IPS-NIHi11 (cell line): Measurements from ENCODE around the gene MAML3.

ENCODE experiments used
- DNase-seq: peaks from one replicate; pipeline ENCODE4 v3.0.0; 2012; ENCODE audit warnings: mixed read lengths, low spot score

MAML3 gene

DNA sequence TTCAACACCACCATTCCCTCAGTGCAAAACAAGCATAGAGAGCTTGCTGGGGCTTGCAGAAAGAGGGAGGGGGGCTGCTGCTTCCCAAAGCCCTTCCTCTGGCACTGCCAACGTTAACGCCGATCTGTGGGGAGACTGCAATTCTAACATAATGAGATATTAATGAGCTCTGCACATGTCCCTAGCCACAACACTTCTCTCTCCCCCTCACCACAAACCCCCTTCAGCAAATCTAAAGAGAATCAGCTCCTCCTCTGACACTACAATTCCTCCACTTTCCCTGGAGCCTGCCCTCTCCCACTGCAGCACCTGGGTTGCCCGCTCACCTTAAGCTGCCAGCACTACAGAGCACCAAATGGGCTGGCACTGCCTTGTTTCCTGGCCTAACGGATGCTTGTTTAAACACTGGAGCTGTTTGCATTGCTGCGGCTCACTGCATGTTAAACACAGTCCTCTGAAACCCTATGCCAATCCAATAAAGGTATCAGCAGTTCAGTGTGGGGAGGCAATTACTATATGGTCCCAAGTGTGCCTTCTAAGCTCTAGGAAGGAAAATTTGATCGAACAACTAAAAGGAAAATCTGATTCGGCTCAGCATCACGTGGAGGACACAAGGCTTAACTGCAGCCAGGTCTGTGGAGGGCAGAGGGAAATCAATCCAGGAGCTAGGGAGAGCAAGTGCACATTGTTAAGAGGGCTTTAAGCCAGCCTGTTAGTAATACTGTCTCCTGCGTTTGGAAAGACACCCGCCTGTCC is 232.4 kb downstream of the MAML3 start:
- DNase-seq: no peak

DNA sequence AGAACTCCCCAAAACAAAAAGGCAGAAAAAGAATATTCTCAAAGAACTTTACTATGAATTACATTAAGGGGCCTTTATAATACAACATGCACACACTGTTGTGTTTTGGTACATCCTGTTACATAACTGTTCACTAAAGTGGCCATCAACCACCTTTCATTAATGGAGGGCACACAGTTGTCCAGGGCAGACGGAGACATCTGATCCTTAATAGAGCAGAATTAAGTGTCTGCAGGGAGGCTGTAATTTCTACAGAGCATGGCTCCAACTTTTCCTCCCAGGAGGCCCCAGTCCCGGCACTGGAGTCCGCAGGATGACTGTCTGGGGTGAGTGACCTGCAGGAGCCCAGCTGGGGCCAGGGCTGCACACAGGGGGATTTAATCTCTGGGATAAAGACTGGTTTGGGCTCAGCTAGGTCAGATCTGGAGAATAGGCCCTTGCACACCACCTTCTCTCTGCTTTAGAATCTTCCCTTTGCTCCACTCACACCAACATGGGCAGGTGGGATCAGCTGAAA is 233.4 kb downstream of the MAML3 start:
- DNase-seq: no peak

DNA sequence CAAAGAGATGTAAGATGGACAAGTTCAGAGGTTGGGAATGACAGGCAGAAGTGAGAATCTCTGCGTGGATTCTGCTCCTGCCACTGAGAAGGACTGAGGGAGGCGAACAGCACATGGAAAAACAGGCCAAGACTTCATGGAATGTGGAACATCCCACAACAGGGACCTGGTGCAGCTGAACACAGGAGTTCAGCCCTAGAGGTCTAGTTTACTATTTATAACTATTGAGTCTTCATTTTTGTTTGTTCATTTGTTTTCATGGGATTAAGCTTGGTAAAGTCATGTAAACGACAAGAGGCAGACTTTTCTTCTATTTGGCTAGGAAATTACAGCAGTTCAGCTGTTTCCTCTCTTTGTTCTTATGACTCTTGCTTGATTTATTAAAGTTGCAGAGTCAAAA is 234.5 kb downstream of the MAML3 start:
- no peak for DNase-seq

DNA sequence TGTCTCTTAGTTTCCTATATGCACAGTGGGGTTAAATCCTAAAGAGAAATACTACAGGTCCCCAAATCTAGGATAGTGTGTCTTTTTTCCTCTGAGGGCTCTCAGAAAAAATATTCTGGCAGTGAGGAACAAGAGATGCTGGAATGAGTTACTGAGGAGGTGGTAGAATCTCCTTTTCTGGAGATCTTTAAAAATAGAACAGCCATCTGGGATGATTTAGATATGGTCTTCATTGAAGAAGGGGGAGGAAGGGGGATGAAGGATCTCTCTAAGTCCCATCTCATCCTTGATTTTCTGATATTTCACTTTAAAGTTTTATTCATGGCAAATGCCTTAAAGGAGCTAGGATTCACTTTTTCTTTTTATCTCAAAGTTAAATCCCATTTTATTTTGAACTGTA is 235.0 kb downstream of the MAML3 start:
- DNase-seq: no peak

DNA sequence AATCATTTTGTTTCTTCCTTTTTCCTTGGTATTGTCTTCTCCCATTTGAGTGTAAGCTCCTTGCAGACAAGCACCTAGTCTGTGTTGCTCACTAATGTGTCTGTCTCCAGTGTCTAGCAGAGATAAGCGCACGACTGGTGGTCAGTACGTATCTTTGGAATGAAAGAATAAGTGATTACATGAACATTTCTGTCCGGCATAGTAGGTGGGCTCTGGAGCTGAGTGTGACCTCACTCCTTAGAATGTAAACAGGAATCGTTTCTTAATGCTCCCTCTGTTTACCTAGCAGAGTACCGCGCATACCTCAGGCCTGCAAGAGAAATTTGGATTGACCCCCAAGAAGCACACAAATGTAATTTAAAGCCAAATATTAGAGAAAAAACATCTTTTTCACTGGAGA is 235.4 kb downstream of the MAML3 start:
- DNase-seq: no peak

DNA sequence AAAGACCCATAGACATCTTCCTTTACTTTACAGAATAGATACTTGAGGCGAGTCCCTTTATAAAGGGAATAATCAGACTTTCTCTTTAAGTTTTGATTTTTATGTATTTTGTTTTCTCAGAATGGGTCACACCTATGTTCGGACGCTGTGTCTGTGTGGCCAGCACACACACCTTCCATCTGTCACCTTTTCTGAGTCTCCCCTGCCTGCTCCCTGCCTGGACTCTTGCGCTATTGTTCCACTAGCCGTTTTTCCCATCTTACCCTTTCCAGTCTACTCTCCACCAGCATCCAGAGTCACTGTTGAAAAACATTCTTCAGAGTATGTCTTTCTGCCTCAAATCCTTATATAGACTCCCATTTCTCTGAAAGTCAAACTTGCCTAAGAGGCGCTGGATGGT is 236.1 kb downstream of the MAML3 start:
- DNase-seq: no peak

DNA sequence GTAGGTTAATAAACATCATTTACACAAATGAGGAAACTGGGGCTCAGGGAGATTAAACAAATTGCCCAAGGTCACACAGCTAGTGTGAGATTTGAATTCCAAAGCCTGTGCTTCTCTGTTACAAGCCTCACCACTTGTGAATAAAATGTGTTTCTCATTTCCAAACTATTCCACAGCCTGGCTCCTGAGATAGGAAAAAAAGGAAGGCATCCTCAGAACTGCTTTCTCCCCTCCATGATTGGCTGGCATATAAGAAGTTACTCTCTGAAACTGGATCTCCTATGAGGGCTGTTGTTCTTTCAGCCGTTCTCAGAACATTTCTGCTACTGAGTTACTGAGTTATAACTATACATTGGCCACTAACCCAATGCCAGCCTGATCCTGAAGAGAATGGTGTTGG is 237.9 kb downstream of the MAML3 start:
- no peak for DNase-seq

DNA sequence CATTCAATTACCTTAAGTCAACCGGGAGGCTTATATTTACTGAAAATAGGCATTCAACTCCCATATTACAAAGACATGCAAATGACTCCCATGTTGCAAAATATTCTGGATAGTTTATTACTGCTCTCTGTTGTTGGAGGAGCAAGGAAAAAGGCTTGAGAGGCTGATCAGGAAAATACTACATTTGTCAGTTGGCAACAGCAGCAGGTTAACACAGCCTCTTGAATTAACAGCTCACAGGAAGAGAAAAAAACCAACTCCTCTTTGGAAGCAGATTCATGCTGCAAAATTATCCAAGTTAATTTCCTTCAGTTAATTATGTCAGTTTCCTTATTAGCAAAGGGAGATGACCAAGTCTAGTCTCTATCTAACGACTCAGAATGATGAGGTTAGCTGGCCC is 238.9 kb downstream of the MAML3 start:
- DNase-seq: no peak

DNA sequence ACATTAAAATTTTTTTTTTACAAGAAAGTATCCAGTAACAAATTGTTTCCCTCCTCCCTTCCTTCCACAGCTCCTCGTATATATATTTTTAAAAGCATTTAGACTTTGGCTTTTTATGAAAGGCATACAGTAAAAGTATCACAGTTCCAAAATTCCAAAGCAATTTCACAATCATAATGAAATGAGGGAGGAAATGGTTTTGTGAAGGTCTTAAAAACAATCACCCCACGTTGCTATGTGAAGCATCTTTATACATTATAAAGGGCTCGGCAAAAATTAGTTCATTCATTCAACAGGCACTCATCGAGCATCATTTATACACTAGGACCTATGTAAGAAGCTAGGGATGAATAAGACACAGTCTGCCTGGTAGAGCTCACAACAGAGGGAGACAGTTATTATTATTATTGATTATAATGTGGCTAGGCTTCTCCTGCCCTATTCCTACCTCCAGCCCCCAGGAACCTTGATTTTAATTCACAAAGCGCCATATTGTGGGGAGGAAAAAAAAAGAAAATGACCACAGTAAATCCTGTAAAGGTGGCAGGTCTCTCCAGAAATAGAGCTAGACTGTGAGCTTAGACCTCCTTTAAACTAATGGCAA is 239.9 kb downstream of the MAML3 start:
- DNase-seq: no peak

DNA sequence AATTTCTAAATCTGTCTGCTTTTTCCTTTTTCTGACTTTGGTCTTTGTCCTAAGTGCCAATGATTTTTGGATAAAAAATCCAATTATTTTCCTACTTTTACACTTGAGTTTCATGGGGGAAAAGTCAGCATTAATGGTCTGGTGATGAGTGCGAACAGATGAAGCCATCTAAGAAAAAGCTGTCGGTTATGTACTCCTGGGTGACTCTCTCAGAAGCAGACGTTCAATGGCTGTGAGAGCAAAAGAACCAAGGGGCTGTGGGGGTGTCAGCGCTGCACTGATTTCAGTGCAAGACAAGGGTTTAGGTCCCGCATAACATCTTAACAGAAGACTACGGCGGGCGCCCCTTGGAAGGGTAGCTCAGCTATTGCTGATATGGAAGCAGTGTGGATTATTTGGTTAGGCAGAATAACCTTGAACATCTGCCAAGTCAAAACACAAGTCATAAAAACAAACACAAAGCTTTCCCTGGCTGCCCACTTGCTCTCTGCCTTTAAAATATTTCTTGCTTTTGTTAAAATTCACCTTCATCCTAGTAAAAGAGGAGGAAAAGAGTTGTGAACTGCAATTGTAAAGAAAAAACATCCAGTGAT is 240.5 kb downstream of the MAML3 start:
- DNase-seq: no peak

DNA sequence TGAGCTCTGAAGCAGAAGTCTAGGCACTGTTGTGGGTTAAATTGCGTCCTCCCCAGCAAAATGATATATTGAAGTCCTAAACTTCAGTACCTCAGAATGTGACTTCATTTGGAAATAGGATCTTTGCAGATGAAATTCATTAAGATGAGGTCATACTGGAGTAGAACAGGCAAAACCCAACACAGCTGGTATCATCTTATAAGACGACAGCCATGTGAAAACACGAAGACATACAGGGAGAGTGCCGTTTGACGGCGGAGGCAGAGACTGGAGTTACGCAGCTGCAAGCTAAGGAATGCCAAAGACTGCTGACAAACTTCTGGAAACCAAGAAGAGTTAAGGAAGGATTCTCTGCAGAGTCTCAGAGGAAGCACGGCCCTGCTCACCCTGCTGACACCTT is 241.5 kb downstream of the MAML3 start:
- no peak for DNase-seq

DNA sequence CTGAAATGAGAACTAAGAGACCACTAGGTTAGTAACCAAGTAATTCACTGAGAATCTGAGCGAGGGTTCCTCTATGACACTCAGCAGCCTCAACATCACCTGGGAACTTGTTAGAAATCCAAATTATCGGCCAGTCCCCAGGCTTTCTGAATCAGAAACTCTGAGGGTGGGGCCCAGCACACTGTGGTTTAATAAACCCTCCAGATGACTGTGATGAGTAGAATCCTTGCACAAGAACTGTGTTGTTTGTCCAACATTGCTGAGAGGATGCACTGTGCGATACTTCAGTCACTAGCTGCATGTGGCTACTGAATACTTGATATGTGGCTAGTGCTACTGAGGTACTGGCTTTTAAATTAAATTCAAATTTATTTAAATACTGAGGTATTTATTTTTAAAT is 243.9 kb downstream of the MAML3 start:
- DNase-seq: no peak

DNA sequence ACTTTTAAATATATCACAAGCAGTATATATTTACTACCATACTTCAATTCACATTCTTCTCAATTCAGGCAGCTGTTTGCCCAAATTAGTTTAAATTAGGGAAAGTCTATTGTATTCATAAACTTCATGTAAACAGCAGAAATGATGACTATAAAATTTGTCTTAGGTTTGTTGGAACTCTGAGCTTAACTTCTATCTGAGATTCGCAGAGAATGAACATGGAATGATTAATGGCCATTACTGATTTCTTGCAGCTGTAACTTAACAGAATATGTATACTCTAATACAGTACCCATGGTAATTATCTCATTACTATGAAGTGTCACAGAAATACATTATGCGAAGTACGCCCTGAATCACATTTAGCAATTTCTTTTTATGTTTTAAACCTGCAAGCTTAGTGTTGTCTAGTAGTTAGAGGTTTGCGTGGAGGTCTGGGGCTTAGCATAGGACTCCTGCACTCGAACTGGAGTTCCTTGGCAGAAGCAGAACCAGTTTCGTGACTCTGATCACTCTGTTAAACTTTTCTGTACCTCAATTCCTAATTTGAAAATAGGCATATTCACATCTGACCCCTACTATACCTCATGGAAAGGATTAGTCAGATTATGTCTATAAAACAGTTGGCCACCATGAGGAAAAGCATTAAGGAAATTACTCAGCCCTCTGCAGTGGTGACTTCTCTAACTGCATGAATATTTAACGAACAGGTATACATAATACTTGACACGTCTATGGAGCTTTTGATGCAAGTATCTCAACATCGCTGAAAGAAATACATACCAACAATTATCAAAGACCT is 245.1 kb downstream of the MAML3 start:
- no peak for DNase-seq

DNA sequence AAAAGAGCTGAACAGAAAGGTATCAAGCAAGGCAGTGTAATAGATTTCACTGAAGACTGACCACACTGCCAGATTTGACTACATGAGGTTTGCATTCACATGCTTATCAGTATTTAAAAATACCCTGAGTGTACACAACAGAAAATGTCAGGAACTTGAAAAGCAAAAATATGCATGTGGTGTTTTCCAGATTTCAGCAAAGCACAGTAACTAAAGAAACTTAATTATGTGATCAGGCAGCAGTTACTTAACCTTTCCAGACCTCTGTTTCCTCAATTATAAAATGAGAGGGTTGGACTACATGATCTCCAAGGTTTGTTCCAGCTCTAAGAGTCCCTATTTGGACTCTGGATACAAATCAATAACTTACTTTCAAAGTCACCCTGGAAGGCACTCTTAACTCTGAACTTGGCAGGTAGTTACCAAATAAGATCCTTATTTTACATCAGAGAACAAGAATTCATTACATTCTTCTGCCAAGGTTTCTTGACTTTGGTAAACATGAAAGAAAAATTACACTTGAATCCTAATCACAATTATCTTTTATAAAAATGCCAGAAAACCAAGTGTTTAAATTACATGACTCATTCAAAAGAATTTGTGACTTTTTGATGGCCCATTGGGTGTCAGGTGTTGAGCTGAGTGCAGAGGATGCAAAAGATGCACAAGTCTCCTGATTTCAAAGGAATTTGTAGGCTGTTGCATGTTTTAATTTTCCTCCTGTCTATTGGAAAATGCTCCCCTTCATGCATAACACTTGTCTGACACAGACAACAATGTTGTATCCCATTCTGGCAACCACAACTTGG is 246.8 kb downstream of the MAML3 start:
- no peak for DNase-seq

DNA sequence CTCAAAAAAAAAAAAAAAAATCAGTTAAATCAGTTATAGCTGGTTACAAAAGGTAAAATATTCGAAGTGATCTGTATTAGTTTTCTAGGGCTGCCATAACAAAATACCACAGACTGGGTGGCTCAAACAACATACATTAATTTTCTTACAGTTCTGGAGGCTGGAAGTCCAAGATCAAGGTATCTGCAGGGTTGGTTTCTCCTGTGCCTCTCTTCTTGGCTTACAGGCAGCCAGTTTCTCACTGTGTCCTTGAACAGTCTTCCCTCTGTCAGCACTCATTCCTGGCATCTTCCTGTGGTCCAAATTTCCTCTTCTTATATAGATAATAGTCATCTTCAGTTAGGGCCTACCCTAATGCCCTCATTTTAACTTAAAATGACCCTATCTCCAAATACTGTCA is 248.5 kb downstream of the MAML3 start:
- DNase-seq: no peak

DNA sequence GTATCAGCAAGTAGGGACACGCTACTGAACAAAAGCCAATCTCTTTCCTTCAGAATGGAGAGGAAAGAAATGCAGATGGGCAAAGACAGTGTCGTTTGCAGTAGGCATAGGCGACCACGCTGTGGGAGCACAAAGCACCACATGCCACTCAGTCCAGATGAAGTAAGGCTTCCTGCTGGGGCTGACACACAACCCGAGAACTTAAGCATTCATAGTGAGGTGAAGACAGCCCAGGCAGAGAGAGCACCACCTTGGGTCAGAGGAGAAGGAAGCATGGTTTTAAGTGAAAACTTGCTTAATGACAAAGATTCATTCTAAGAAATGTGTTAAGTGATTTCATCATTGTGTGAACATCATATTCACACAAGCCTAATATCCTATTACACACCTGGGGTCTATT is 249.6 kb downstream of the MAML3 start:
- DNase-seq: no peak

DNA sequence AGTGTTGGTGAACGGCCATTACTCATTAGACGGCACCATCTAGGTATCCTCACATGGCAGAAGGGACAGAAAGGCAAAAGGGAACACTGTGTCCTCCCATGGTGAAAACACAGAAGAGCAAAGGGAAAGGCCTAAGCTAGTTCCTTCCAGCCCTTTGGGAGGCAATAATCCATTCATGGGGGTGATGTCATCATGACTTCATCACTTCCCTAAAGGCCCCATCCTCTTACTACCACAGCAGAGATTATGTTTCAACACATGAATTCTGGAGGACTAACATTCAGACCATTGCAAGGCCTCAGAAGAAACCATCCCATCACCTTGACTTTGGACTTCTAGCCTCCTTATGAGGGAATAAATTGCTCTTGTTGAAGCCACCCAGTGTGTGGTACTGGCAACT is 250.1 kb downstream of the MAML3 start:
- no peak for DNase-seq

DNA sequence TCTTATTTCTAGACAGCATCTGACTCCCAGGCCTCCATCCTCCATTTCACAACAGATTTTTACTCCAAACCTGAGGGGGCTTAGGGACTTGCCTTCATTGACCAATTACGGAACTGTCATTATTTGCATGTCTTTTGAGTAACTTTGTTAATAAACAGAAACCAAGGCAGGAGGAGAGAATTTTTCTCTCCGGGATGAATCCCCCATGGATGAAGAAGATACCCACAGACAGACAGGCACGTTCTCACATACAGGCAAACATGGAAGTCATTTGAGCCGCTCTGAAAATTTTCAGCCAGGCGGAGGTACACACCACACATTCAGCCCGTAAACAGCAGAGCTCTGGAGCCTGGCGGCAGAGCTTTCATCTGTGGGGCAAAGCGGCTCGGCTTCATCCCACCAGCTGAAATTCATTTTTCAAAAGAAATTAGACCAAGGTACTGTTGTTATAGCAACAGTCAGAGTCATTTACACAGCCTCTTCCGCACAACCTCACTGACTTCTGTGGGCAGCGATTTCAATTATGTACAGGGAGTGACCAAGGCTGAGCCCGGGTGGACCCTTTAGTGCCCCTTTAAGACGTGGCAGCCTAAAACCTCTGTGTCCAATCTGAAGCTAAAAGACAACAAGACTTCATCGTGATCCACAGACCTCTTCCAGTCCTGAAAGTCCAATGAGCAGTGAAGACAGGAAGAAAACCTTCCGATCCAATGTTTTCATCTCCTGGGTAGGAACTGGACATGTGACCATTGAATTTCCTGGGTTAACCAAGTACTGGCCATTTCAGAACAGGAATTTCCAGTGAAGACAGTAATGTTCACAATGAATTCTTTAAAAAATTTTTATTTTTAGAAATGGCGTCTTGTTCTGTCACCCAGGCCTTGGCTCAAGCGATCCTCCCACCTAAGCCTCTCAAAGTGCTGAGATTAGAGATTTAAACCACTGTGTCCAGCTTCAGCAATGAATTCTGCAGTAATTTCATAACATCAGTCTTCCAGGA is 251.4 kb downstream of the MAML3 start:
- no peak for DNase-seq

DNA sequence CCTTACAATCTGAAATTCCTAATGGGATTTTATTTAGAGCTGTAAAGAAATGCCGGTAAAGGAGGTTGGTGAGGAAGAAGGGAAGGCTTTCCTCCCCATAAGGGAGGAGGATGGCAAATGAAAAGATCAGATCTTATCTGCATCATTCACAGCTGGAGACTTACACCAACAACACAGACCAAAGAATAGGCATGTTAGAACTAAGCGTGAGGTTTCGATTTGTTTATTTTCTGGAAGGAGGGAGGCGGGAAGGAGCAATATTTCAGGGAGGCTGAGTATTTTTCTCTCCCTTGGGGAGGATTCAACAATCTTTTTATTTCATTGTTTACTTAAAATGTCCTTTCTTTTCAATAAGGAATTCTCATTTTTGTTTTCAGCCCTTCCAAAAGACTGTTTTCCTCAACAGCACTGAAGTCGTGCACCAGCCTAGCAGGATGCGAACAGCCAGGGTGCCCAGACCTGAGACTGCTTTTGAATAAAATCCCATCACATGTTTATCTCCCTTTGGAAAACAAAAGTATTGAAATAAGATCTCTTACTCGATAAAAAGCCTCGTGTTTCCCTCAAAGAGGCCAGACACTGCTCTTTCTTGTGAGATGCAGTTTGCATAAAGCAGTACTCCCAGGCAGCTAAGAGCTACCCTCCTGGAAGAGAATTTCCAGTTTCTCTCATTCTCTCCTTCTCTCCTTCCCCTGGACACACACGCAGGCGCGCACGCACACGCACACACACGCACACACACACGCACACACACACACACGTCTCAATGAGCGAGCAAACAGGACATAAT is 252.3 kb downstream of the MAML3 start:
- DNase-seq: no peak

DNA sequence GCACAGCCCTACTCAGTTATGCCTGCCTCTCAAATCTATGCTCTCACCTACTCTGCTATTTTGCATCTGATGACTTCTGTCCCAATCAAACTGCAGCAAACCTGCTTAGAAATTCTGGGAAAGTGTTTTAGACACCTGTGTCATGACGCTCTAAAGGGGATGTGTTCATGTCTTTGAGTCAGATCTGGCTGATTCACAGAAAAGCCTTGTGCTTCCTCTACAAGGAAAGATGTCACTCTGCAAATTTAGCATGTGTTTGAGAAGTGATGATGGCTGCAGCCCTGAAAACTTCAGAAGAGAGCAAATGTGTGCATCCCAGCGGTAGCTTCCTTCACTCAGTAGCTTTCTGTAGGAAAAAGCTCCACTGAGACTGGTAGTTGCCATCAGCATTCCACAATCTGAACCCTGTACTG is 253.0 kb downstream of the MAML3 start:
- no peak for DNase-seq
